ENCODE measurements around the gene MYO15A. TPM values are rescaled to one million over a fixed set of nuclear protein-coding genes. Genes with fewer than 3 reads are reported as not detected.
A peak's percentile ranks its signal among the peaks of the same experiment; 100 is the strongest.

MYO15A gene
- polyA plus RNA-seq, 1 donor (not counting 4 experiments of a cell fraction or from before 2014, with no cell fraction given) = 0.20 TPM

- H3K9me3 ChIP-seq (ENCODE audit: control insufficient read depth, low read depth, low read length) = no peaks in the 10 kb centered on the region
- peak overlapping the region; percentile 90 for H3K9ac ChIP-seq (ENCODE audit: control insufficient read depth, extremely low read depth, insufficient read depth, low read length)
- FAIRE-seq = no peak
- peaks cover 47% of the 10 kb centered on the region for H3K4me1 ChIP-seq (ENCODE audit: control insufficient read depth, extremely low read depth, insufficient read depth, low read length)
- peak overlapping the region; percentile 97 for H3K4me2 ChIP-seq (ENCODE audit: control insufficient read depth, extremely low read depth, insufficient read depth, low read depth, low read length)
- TF ChIP-seq CTCF (optimal IDR thresholded peaks at IDR 0.05 in 1 of 3, IDR thresholded peaks at IDR 0.05 in 1 of 3, conservative IDR thresholded peaks at IDR 0.05 in 1 of 3; ENCODE audit: extremely low read depth in 1 of 3, insufficient read depth in 2 of 3, low read length in 3 of 3) = peak in 1 of 3 experiments; percentile 17
- no peak for TF ChIP-seq EZH2 (IDR thresholded peaks at IDR 0.05; ENCODE audit: low read length)
- peaks cover 55% of the 10 kb centered on the region for H3K79me2 ChIP-seq (ENCODE audit: control insufficient read depth, insufficient read depth, low read length)
- H2AFZ ChIP-seq (ENCODE audit: control insufficient read depth, low read length) = no peak overlapping the region
- dilution Hi-C loops (cut with MboI; ENCODE audit: extremely low pct_ligation_motif_present, low sequenced_read_pairs) = no loop called here
- no peaks in the 10 kb centered on the region for H3K27me3 ChIP-seq (ENCODE audit: control insufficient read depth, extremely low read depth, insufficient read depth, low read length)
- peak overlapping the region; percentile 78 to 91 (median 90) for H3K4me3 ChIP-seq (ENCODE audit: control insufficient read depth in 2 of 3, extremely low read depth in 1 of 3, insufficient read depth in 2 of 3, low read depth in 1 of 3, low read length in 3 of 3)
- peaks cover under 1 to 3% of the 10 kb centered on the region in 2 experiments for H3K36me3 ChIP-seq (ENCODE audit: control insufficient read depth in 2 of 2, extremely low read depth in 1 of 2, insufficient read depth in 2 of 2, low read length in 2 of 2)
- peaks cover 23% of the 10 kb centered on the region for H4K20me1 ChIP-seq (ENCODE audit: control insufficient read depth, extremely low read depth, insufficient read depth, low read length)
- DNase-seq (ENCODE audit: low read depth, low spot score) = no peak
- peaks cover 4% of the 10 kb centered on the region for H3K9me1 ChIP-seq (ENCODE audit: control insufficient read depth, extremely low read depth, insufficient read depth, low read length)
- peak overlapping the region; percentile 92 for H3K27ac ChIP-seq (ENCODE audit: control insufficient read depth, insufficient read depth, low read length)
Observed at GRCh38 chr17:18184143-18185031, 75.8 kb downstream of the MYO15A start.

- peaks cover 4% of the 10 kb centered on the region for H3K9me1 ChIP-seq (ENCODE audit: control insufficient read depth, extremely low read depth, insufficient read depth, low read length)
- H3K4me3 ChIP-seq (ENCODE audit: control insufficient read depth in 2 of 3, extremely low read depth in 1 of 3, insufficient read depth in 2 of 3, low read depth in 1 of 3, low read length in 3 of 3) = peak overlapping the region; percentile 78 to 91 (median 90)
- dilution Hi-C loops (cut with MboI; ENCODE audit: extremely low pct_ligation_motif_present, low sequenced_read_pairs) = no loop called here
- H3K4me2 ChIP-seq (ENCODE audit: control insufficient read depth, extremely low read depth, insufficient read depth, low read depth, low read length) = peak overlapping the region; percentile 97
- H2AFZ ChIP-seq (ENCODE audit: control insufficient read depth, low read length) = no peak overlapping the region
- peak overlapping the region; percentile 92 for H3K27ac ChIP-seq (ENCODE audit: control insufficient read depth, insufficient read depth, low read length)
- H4K20me1 ChIP-seq (ENCODE audit: control insufficient read depth, extremely low read depth, insufficient read depth, low read length) = peaks cover 26% of the 10 kb centered on the region
- no peaks in the 10 kb centered on the region for H3K27me3 ChIP-seq (ENCODE audit: control insufficient read depth, extremely low read depth, insufficient read depth, low read length)
- H3K4me1 ChIP-seq (ENCODE audit: control insufficient read depth, extremely low read depth, insufficient read depth, low read length) = peaks cover 47% of the 10 kb centered on the region
- H3K9ac ChIP-seq (ENCODE audit: control insufficient read depth, extremely low read depth, insufficient read depth, low read length) = peak overlapping the region; percentile 90
- DNase-seq (ENCODE audit: low read depth, low spot score) (no peak), FAIRE-seq (no peak)
- H3K36me3 ChIP-seq (ENCODE audit: control insufficient read depth in 2 of 2, extremely low read depth in 1 of 2, insufficient read depth in 2 of 2, low read length in 2 of 2) = peaks cover 2 to 10% of the 10 kb centered on the region in 2 experiments
- H3K79me2 ChIP-seq (ENCODE audit: control insufficient read depth, insufficient read depth, low read length) = peaks cover 65% of the 10 kb centered on the region
- TF ChIP-seq EZH2 (IDR thresholded peaks at IDR 0.05; ENCODE audit: low read length) = no peak
- TF ChIP-seq CTCF (optimal IDR thresholded peaks at IDR 0.05 in 1 of 3, IDR thresholded peaks at IDR 0.05 in 1 of 3, conservative IDR thresholded peaks at IDR 0.05 in 1 of 3; ENCODE audit: extremely low read depth in 1 of 3, insufficient read depth in 2 of 3, low read length in 3 of 3) = no peak
- no peaks in the 10 kb centered on the region for H3K9me3 ChIP-seq (ENCODE audit: control insufficient read depth, low read depth, low read length)
Observed at GRCh38 chr17:18185391-18185790, 76.8 kb downstream of the MYO15A start.

Data from keratinocyte (primary cell).